Measurements from ENCODE around the gene JUND.

DNA sequence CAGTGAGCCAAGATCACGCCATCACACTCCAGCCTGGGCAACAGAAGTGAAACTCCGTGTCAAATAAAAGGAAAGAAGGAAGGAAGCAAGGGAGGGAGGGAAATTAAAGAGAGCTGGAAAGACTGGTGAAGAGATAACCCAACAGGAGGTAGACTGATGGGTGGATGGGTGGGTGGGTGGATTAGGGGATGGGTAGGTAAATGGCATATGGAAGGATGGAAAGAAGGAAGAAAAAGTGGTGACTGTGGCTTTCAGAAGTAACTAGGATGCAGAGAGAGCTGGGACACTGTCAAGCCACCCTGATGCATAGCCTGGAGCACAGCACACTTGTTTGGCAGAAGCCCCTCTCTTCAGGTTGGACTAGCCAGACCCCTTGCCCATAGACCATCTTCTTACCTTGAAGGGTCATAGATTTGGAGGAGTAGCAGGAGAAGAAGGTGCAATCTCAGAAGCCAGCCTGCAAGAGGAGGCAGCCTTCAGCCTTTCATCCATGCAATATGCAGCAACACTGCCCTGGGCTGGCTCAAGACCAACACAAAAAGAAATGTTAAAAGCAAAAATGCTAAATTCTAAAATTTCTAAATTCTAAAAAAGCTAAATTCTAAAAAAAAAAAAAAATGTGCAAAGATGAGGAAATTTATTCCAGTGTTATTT, 12.2 kb downstream of the JUND start:
- TF ChIP-seq, protein P1, sequence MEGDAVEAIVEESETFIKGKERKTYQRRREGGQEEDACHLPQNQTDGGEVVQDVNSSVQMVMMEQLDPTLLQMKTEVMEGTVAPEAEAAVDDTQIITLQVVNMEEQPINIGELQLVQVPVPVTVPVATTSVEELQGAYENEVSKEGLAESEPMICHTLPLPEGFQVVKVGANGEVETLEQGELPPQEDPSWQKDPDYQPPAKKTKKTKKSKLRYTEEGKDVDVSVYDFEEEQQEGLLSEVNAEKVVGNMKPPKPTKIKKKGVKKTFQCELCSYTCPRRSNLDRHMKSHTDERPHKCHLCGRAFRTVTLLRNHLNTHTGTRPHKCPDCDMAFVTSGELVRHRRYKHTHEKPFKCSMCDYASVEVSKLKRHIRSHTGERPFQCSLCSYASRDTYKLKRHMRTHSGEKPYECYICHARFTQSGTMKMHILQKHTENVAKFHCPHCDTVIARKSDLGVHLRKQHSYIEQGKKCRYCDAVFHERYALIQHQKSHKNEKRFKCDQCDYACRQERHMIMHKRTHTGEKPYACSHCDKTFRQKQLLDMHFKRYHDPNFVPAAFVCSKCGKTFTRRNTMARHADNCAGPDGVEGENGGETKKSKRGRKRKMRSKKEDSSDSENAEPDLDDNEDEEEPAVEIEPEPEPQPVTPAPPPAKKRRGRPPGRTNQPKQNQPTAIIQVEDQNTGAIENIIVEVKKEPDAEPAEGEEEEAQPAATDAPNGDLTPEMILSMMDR (IDR thresholded peaks at IDR 0.05): no peak
- TF ChIP-seq POLR2A (IDR thresholded peaks at IDR 0.05) (no peak), POLR2AphosphoS5 (IDR thresholded peaks at IDR 0.05) (no peak)

All from prostate gland (tissue), 2 donors.